ENCODE data around the gene FTL. TPM values are rescaled to one million over a fixed set of nuclear protein-coding genes. Genes with fewer than 3 reads are reported as not detected.

The FTL gene
- total RNA-seq, 1 experiment from 2014 or later = 1,459 TPM

- Mint-ChIP-seq H3K27me3 (ENCODE audit: unreplicated experiment) (no peaks in the 10 kb centered on the region), H3K36me3 (ENCODE audit: insufficient read depth, unreplicated experiment) (no peaks in the 10 kb centered on the region), H3K4me1 (ENCODE audit: low read depth, unreplicated experiment) (no peaks in the 10 kb centered on the region), H3K27ac (ENCODE audit: unreplicated experiment) (no peak overlapping the region), H3K9me3 (ENCODE audit: low read depth, unreplicated experiment) (peaks cover 2% of the 10 kb centered on the region), H3K4me3 (ENCODE audit: low read depth, unreplicated experiment) (no peak overlapping the region)
- TF ChIP-seq CTCF (IDR thresholded peaks at IDR 0.05; ENCODE audit: unreplicated experiment) = no peak
- CTCF ChIA-PET = interaction anchor here (0.7 kb wide), 1 partner anchor 14 kb away, joined by 3 read pairs; the partner anchor contains the start of gene DHDH
- DNase-seq = no peak
- BruUV-seq (replicated peaks) = no TSS peak
- intact Hi-C loops (cut with micrococcal nuclease; ENCODE audit: unreplicated experiment) = no loop called here
Measured at GRCh38 chr19:48947258-48947542, 17.9 kb upstream of the FTL start.

- peaks cover 13% of the 10 kb centered on the region for H3K36me3 Mint-ChIP-seq (ENCODE audit: insufficient read depth, unreplicated experiment)
- CTCF ChIA-PET = no interaction called here
- intact Hi-C loops (cut with micrococcal nuclease; ENCODE audit: unreplicated experiment) = no loop called here
Measured at GRCh38 chr19:48950159-48950558, 14.9 kb upstream of the FTL start.

GRCh38 chr19:48950830-48951519 lies 14.1 kb upstream of the FTL start:
- no peak for TF ChIP-seq CTCF (IDR thresholded peaks at IDR 0.05; ENCODE audit: unreplicated experiment)
- intact Hi-C loops (cut with micrococcal nuclease; ENCODE audit: unreplicated experiment) = no loop called here
- Mint-ChIP-seq H3K27ac (ENCODE audit: unreplicated experiment) (no peak overlapping the region), H3K36me3 (ENCODE audit: insufficient read depth, unreplicated experiment) (peaks cover 21% of the 10 kb centered on the region), H3K4me1 (ENCODE audit: low read depth, unreplicated experiment) (peaks cover 12% of the 10 kb centered on the region), H3K27me3 (ENCODE audit: unreplicated experiment) (no peaks in the 10 kb centered on the region), H3K9me3 (ENCODE audit: low read depth, unreplicated experiment) (peaks cover 2% of the 10 kb centered on the region), H3K4me3 (ENCODE audit: low read depth, unreplicated experiment) (no peak overlapping the region)
- no peak for DNase-seq
- CTCF ChIA-PET = no interaction called here
- BruUV-seq (replicated peaks) = no TSS peak

More at GRCh38 chr19:48950159-48950558, 14.9 kb upstream of the FTL start:
- Mint-ChIP-seq H3K4me1 (ENCODE audit: low read depth, unreplicated experiment) (peaks cover 6% of the 10 kb centered on the region), H3K9me3 (ENCODE audit: low read depth, unreplicated experiment) (peaks cover 2% of the 10 kb centered on the region), H3K4me3 (ENCODE audit: low read depth, unreplicated experiment) (no peak overlapping the region), H3K27me3 (ENCODE audit: unreplicated experiment) (no peaks in the 10 kb centered on the region), H3K27ac (ENCODE audit: unreplicated experiment) (no peak overlapping the region)
- no TSS peak for BruUV-seq (replicated peaks)
- TF ChIP-seq CTCF (IDR thresholded peaks at IDR 0.05; ENCODE audit: unreplicated experiment) = no peak
- no peak for DNase-seq

- Mint-ChIP-seq H3K4me3 (ENCODE audit: low read depth, unreplicated experiment) (no peak overlapping the region), H3K9me3 (ENCODE audit: low read depth, unreplicated experiment) (peaks cover 2% of the 10 kb centered on the region), H3K4me1 (ENCODE audit: low read depth, unreplicated experiment) (peaks cover 24% of the 10 kb centered on the region), H3K27me3 (ENCODE audit: unreplicated experiment) (no peaks in the 10 kb centered on the region), H3K36me3 (ENCODE audit: insufficient read depth, unreplicated experiment) (peaks cover 41% of the 10 kb centered on the region), H3K27ac (ENCODE audit: unreplicated experiment) (no peak overlapping the region)
- intact Hi-C loops (cut with micrococcal nuclease; ENCODE audit: unreplicated experiment) = no loop called here
- CTCF ChIA-PET = no interaction called here
- TF ChIP-seq CTCF (IDR thresholded peaks at IDR 0.05; ENCODE audit: unreplicated experiment) = no peak
- no TSS peak for BruUV-seq (replicated peaks)
- no peak for DNase-seq
Measured at GRCh38 chr19:48953141-48953540, 12.0 kb upstream of the FTL start.
